Astrocyte (in vitro differentiated cells and primary cell): ENCODE results near the gene RNF150.

Source experiments
- EZH2 ChIP-seq: IDR thresholded peaks from 2 replicates; pipeline ENCODE4 v1.6.1; 2012; ENCODE audit warnings: mild to moderate bottlenecking, low read length, inconsistent platforms; ENCODE audit not compliant: insufficient read depth
- TF ChIP-seq, protein P1 (sequence below): IDR thresholded peaks from 2 replicates; pipeline ENCODE4 v1.5.1; 2011; ENCODE audit warnings: low read depth, mild to moderate bottlenecking, inconsistent platforms, low read length, moderate library complexity; ENCODE audit not compliant: insufficient read depth

DNA sequence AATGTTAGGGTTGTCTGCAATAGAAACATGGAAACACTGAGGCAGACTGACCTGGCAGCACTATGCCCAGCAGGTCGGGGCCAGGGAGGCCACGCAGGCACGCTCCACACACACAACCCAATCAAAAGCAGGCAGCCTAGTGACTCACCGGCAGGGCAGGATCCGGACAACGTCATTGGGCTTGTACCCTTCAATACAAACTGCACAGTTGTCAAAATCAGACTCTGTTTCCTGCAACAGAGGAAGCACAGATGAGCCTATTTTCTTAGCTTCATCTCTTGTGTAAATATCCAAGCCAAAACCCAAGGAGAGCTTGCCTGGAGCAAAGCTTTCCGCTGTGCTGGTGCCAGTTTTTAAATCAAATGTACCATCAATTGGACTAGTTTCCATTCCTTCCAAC, 185.8 kb downstream of the RNF150 start:
- TF ChIP-seq, protein P1, sequence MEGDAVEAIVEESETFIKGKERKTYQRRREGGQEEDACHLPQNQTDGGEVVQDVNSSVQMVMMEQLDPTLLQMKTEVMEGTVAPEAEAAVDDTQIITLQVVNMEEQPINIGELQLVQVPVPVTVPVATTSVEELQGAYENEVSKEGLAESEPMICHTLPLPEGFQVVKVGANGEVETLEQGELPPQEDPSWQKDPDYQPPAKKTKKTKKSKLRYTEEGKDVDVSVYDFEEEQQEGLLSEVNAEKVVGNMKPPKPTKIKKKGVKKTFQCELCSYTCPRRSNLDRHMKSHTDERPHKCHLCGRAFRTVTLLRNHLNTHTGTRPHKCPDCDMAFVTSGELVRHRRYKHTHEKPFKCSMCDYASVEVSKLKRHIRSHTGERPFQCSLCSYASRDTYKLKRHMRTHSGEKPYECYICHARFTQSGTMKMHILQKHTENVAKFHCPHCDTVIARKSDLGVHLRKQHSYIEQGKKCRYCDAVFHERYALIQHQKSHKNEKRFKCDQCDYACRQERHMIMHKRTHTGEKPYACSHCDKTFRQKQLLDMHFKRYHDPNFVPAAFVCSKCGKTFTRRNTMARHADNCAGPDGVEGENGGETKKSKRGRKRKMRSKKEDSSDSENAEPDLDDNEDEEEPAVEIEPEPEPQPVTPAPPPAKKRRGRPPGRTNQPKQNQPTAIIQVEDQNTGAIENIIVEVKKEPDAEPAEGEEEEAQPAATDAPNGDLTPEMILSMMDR, result no peak
- no peak for TF ChIP-seq EZH2
